Smooth muscle cell of the pulmonary artery (primary cell): ENCODE measurements around the gene RARG. TPM values are rescaled to one million over a fixed set of nuclear protein-coding genes. Genes with fewer than 3 reads are reported as not detected.

ENCODE experiments used
- total RNA-seq: library from RNA; depleted of rRNA; stranded (reverse); fragments of >200 nt; gene quantifications from 2 replicates; pipeline ENCODE4 v1.2.3, GENCODE V29; 2014

Gene RARG
- 40.9 and 47.0 TPM in 2 replicates for total RNA-seq

GRCh38 chr12:53231921-53232645 is at the start of gene RARG:
TSS of gene RARG (minus strand) at chr12:53232209. CDS start at chr12:53227545, 4,664 bp downstream.

GRCh38 chr12:53267999-53268629 is 36.1 kb upstream of the RARG start, which contains the start of gene ESPL1:
TSS of gene ESPL1 (plus strand) at chr12:53268299. CDS start at chr12:53268767, 468 bp downstream.

GRCh38 chr12:53207042-53207441 is 25.0 kb downstream of the RARG start, which contains the start of gene ITGB7:
TSS of gene ITGB7 (minus strand) at chr12:53207251. CDS start at chr12:53200443, 6,808 bp downstream.

GRCh38 chr12:53180220-53180930 is 51.6 kb downstream of the RARG start, which contains the start of the genes CSAD and ZNF740:
TSS of gene CSAD (minus strand) at chr12:53180925. CDS start at chr12:53173470, 7,455 bp downstream.
TSS of gene ZNF740 (plus strand) at chr12:53180722. CDS start at chr12:53181984, 1,262 bp downstream.

Other genes with a start within 250 kb of the RARG start
- gene EIF4B, start 225.8 kb downstream of the RARG start, total RNA-seq, result 1,099 and 1,143 TPM in 2 replicates
- gene TNS2, start 182.1 kb downstream of the RARG start, total RNA-seq, result 38.4 and 61.1 TPM in 2 replicates
- 25.8 and 35.8 TPM in 2 replicates for gene SPRYD3, start 152.8 kb downstream of the RARG start, total RNA-seq
- 417 and 460 TPM in 2 replicates for gene IGFBP6, start 134.5 kb downstream of the RARG start, total RNA-seq
- gene SOAT2, start 128.7 kb downstream of the RARG start, total RNA-seq, result not detected in 2 replicates
- 14.8 and 15.4 TPM in 2 replicates for gene ZNF740, start 51.5 kb downstream of the RARG start, total RNA-seq
- 13.2 and 20.6 TPM in 2 replicates for gene CSAD, start 51.3 kb downstream of the RARG start, total RNA-seq
- 0.40 and 0.52 TPM in 2 replicates for gene ITGB7, start 25.0 kb downstream of the RARG start, total RNA-seq
- gene ESPL1, start 36.1 kb upstream of the RARG start, total RNA-seq, result 2.3 and 2.6 TPM in 2 replicates
- 311 and 472 TPM in 2 replicates for gene PFDN5, start 63.3 kb upstream of the RARG start, total RNA-seq
- 32.3 and 40.7 TPM in 2 replicates for gene MYG1, start 67.5 kb upstream of the RARG start, total RNA-seq
- gene AAAS, start 89.4 kb upstream of the RARG start, total RNA-seq, result 36.3 and 42.9 TPM in 2 replicates
- not detected in 2 replicates for gene SP7, start 104.1 kb upstream of the RARG start, total RNA-seq
- 36.0 and 38.2 TPM in 2 replicates for gene SP1, start 148.0 kb upstream of the RARG start, total RNA-seq
- gene AMHR2, start 191.6 kb upstream of the RARG start, total RNA-seq, result not detected in 2 replicates
- gene PRR13, start 209.5 kb upstream of the RARG start, total RNA-seq, result 24.2 and 30.9 TPM in 2 replicates
- gene PCBP2, start 219.9 kb upstream of the RARG start, total RNA-seq, result 410 and 411 TPM in 2 replicates